Liver (tissue), 9 donors: Measurements from ENCODE around the gene TANGO6. TPM values are rescaled to one million over a fixed set of nuclear protein-coding genes. Genes with fewer than 3 reads are reported as not detected.

ENCODE experiments used
- DNase-seq: peaks from one replicate; pipeline ENCODE4 v3.0.0-alpha.2; 2017; ENCODE audit warnings: low spot score
- H3K27ac ChIP-seq, 2 donors: one replicate each; pipeline ENCODE4 v1.7.0; 2013; ENCODE audit warnings: inconsistent platforms in 2 of 2, low read length in 2 of 2, control low read depth in 1 of 2, low read depth in 1 of 2, mild to moderate bottlenecking in 1 of 2
- H3K27me3 ChIP-seq, 4 donors: one replicate each; pipeline versions ENCODE4 v1.6.1 to v1.7.0; 2013; ENCODE audit warnings: low read length in 3 of 4, inconsistent platforms in 1 of 4, mild to moderate bottlenecking in 1 of 4, moderate library complexity in 1 of 4; ENCODE audit not compliant: control insufficient read depth in 4 of 4, insufficient read depth in 4 of 4
- H3K36me3 ChIP-seq, 4 donors: one replicate each; pipeline versions ENCODE4 v1.6.1 to v1.7.0; 2013; ENCODE audit warnings: low read length in 3 of 4, mild to moderate bottlenecking in 3 of 4, low read depth in 1 of 4, moderate library complexity in 1 of 4; ENCODE audit not compliant: control insufficient read depth in 4 of 4, insufficient read depth in 3 of 4
- H3K4me1 ChIP-seq, 4 donors: one replicate each; pipeline versions ENCODE4 v1.6.1 to v1.7.0; 2013; ENCODE audit warnings: low read length in 3 of 4, mild to moderate bottlenecking in 3 of 4, moderate library complexity in 1 of 4; ENCODE audit not compliant: control insufficient read depth in 4 of 4, insufficient read depth in 4 of 4
- H3K4me3 ChIP-seq, 3 donors: one replicate each; pipeline versions ENCODE4 v1.6.1 to v1.7.0; 2013; ENCODE audit warnings: low read length in 3 of 3, control low read depth in 1 of 3, low read depth in 1 of 3, mild to moderate bottlenecking in 1 of 3
- H3K9ac ChIP-seq, 2 donors: one replicate each; pipeline ENCODE4 v1.7.0; 2013; ENCODE audit warnings: low read length in 2 of 2, mild to moderate bottlenecking in 2 of 2, moderate library complexity in 2 of 2, control low read depth in 1 of 2, low read depth in 1 of 2
- H3K9me3 ChIP-seq, 4 donors: one replicate each; pipeline versions ENCODE4 v1.6.1 to v1.7.0; 2013; ENCODE audit warnings: low read length in 3 of 4; ENCODE audit not compliant: control insufficient read depth in 4 of 4
- ATF3 ChIP-seq: IDR thresholded peaks from 2 replicates; pipeline ENCODE4 v1.6.1; 2016; ENCODE audit warnings: antibody characterized with exemption
- CTCF ChIP-seq: fragments of 150-350 bp; IDR thresholded peaks from 2 replicates; pipeline ENCODE4 v1.5.1; 2017; ENCODE audit warnings: improper control_type of control experiment, low read depth, low read length; ENCODE audit not compliant: missing input control
- EGR1 ChIP-seq, 2 donors: IDR thresholded peaks; 2 replicates each; pipeline ENCODE4 v1.6.1; 2016 to 2018; ENCODE audit warnings: antibody characterized with exemption in 2 of 2, low read depth in 2 of 2
- FOXA1 ChIP-seq: IDR thresholded peaks from 2 replicates; pipeline ENCODE4 v1.6.1; 2016; ENCODE audit warnings: antibody characterized with exemption
- FOXA2 ChIP-seq: IDR thresholded peaks from 2 replicates; pipeline ENCODE4 v1.6.1; 2016; ENCODE audit warnings: antibody characterized with exemption
- GABPA ChIP-seq, 2 donors: IDR thresholded peaks in 1 of 2; conservative IDR thresholded peaks in 1 of 2; 2 replicates each; pipeline ENCODE4 v1.6.1; 2016; ENCODE audit warnings: antibody characterized with exemption in 2 of 2, mild to moderate bottlenecking in 1 of 2, moderate library complexity in 1 of 2
- HNF4A ChIP-seq, 2 donors: conservative IDR thresholded peaks; 2 replicates each; pipeline ENCODE4 v1.6.1; 2016; ENCODE audit warnings: antibody characterized with exemption in 2 of 2, mild to moderate bottlenecking in 2 of 2
- HNF4G ChIP-seq: IDR thresholded peaks from 2 replicates; pipeline ENCODE4 v1.6.1; 2016; ENCODE audit warnings: antibody characterized with exemption
- JUND ChIP-seq, 2 donors: IDR thresholded peaks; 2 replicates each; pipeline ENCODE4 v1.6.1; 2016; ENCODE audit warnings: antibody characterized with exemption in 2 of 2
- NR2F2 ChIP-seq: IDR thresholded peaks from 2 replicates; pipeline ENCODE4 v1.6.1; 2016; ENCODE audit warnings: antibody characterized with exemption
- RAD21 ChIP-seq, 2 donors: IDR thresholded peaks; 2 replicates each; pipeline ENCODE4 v1.6.1; 2016; ENCODE audit warnings: antibody characterized with exemption in 2 of 2, mild to moderate bottlenecking in 2 of 2
- REST ChIP-seq: IDR thresholded peaks from 2 replicates; pipeline ENCODE4 v1.6.1; 2016; ENCODE audit warnings: antibody characterized with exemption, mild to moderate bottlenecking
- RXRA ChIP-seq, 2 donors: IDR thresholded peaks; 2 replicates each; pipeline ENCODE4 v1.6.1; 2017 to 2018; ENCODE audit warnings: antibody characterized with exemption in 2 of 2, mild to moderate bottlenecking in 1 of 2
- SP1 ChIP-seq: IDR thresholded peaks from 2 replicates; pipeline ENCODE4 v1.6.1; 2018; ENCODE audit warnings: antibody characterized with exemption, mild to moderate bottlenecking
- TAF1 ChIP-seq: conservative IDR thresholded peaks from 2 replicates; pipeline ENCODE4 v1.6.1; 2016; ENCODE audit warnings: antibody characterized with exemption, mild to moderate bottlenecking
- YY1 ChIP-seq: IDR thresholded peaks from 2 replicates; pipeline ENCODE4 v1.6.1; 2016; ENCODE audit warnings: antibody characterized with exemption, mild to moderate bottlenecking
- ZBTB33 ChIP-seq: IDR thresholded peaks from 2 replicates; pipeline ENCODE4 v1.6.1; 2016; ENCODE audit warnings: antibody characterized with exemption
- WGBS: extraction: QIAGEN DNeasy Blood & Tissue Kit; methylation state at CpG from one replicate; pipeline ENCODE4 v1.1.7; 2013; 5-methylcytosine and 5-hydroxymethylcytosine counted together
- polyA plus RNA-seq, 2 donors: library from polyadenylated mRNA; stranded (reverse) in 1 of 2; unstranded in 1 of 2; fragments of 200-250 nt in 1 of 2; fragments of >200 nt in 1 of 2; fragmentation: Nextera tagmentation in 1 of 2; extraction: Ambion mirVana in 1 of 2; gene quantifications; one replicate each; pipeline versions ENCODE4 v1.2.1 to v1.2.3, GENCODE V29; 2013 to 2015
- total RNA-seq, 2 donors: library from RNA; depleted of rRNA; stranded (reverse); fragments of >200 nt; gene quantifications; one replicate each; pipeline ENCODE4 v1.2.3, GENCODE V29; 2014
- donor health status: healthy.
- donor health status: healthy.
- donor health status: healthy.
- donor health status: healthy.
- donor health status: healthy.

The TANGO6 gene
- total and polyA plus RNA-seq, 4 donors = 6.8 to 40.6 (median 10.5) TPM

GRCh38 chr16:69019811-69020210 is 176.5 kb downstream of the TANGO6 start:
- DNase-seq = no peak
- H3K36me3 ChIP-seq = peaks cover 2 to 11% (median 7%) of the 10 kb centered on the region in 4 donors
- WGBS = 89% methylated on average over 1 of the region's 1 CpG
- TF ChIP-seq JUND (IDR thresholded peaks at IDR 0.05) (no peak), REST (no peak), CTCF (no peak), RAD21 (IDR thresholded peaks at IDR 0.05) (no peak), ZBTB33 (no peak), SP1 (no peak), YY1 (no peak), TAF1 (no peak), RXRA (IDR thresholded peaks at IDR 0.05) (no peak), ATF3 (no peak), GABPA (IDR thresholded peaks at IDR 0.05 in 1 of 2, conservative IDR thresholded peaks at IDR 0.05 in 1 of 2) (no peak), HNF4G (no peak), FOXA2 (no peak), EGR1 (IDR thresholded peaks at IDR 0.05; ENCODE audit: low read depth in 2 of 2) (no peak), HNF4A (conservative IDR thresholded peaks at IDR 0.05) (no peak)
- H3K27me3 ChIP-seq = no peaks in the 10 kb centered on the region
- no peaks in the 10 kb centered on the region for H3K9me3 ChIP-seq
- no peak overlapping the region for H3K27ac ChIP-seq
- H3K9ac ChIP-seq = no peak overlapping the region
- H3K4me1 ChIP-seq = no peaks in the 10 kb centered on the region
- no peak overlapping the region for H3K4me3 ChIP-seq

GRCh38 chr16:69029121-69029520 is 185.8 kb downstream of the TANGO6 start:
- Histone ChIP-seq H3K4me1 (peaks cover 0 to 2% (median 0%) of the 10 kb centered on the region in 4 donors), H3K4me3 (no peak overlapping the region), H3K36me3 (peaks cover 0 to 19% (median 11%) of the 10 kb centered on the region in 4 donors), H3K27me3 (no peaks in the 10 kb centered on the region), H3K9me3 (no peaks in the 10 kb centered on the region), H3K9ac (no peak overlapping the region), H3K27ac (no peak overlapping the region)
- DNase-seq = no peak
- 96% methylated on average over 2 of the region's 2 CpGs for WGBS
- TF ChIP-seq GABPA (IDR thresholded peaks at IDR 0.05 in 1 of 2, conservative IDR thresholded peaks at IDR 0.05 in 1 of 2) = no peak
- TF ChIP-seq RAD21 (IDR thresholded peaks at IDR 0.05) = no peak
- TF ChIP-seq NR2F2 = no peak
- TF ChIP-seq ATF3 = no peak
- TF ChIP-seq EGR1 (IDR thresholded peaks at IDR 0.05; ENCODE audit: low read depth in 2 of 2) = no peak
- no peak for TF ChIP-seq HNF4A (conservative IDR thresholded peaks at IDR 0.05)
- TF ChIP-seq YY1 = no peak
- TF ChIP-seq TAF1 = no peak
- TF ChIP-seq HNF4G = no peak
- TF ChIP-seq ZBTB33 = no peak
- TF ChIP-seq JUND (IDR thresholded peaks at IDR 0.05) = no peak
- no peak for TF ChIP-seq FOXA1
- no peak for TF ChIP-seq SP1
- no peak for TF ChIP-seq REST
- no peak for TF ChIP-seq RXRA (IDR thresholded peaks at IDR 0.05)
